HepG2 (cell line): ENCODE data around the gene SYS1. TPM values are rescaled to one million over a fixed set of nuclear protein-coding genes. Genes with fewer than 3 reads are reported as not detected.
A peak's percentile ranks its signal among the peaks of the same experiment; 100 is the strongest.

Source experiments
- FOXC1 ChIP-seq: sonication (generic); formaldehyde crosslinking; IDR thresholded peaks from 2 replicates; pipeline ENCODE4 v1.8.0; 2022; ENCODE audit warnings: mild to moderate bottlenecking, missing genetic modification reagents, borderline replicate concordance
- IRF9 ChIP-seq: sonication (generic); formaldehyde crosslinking; IDR thresholded peaks from 2 replicates; pipeline ENCODE4 v1.8.0; 2022; ENCODE audit warnings: missing genetic modification reagents, mild to moderate bottlenecking, borderline replicate concordance
- KLF16 ChIP-seq, 2 experiments: sonication (generic) in 1 of 2; formaldehyde crosslinking in 1 of 2; IDR thresholded peaks; 2 replicates each; pipeline versions ENCODE4 v1.6.1 to v1.8.0; 2016 to 2023; ENCODE audit warnings: missing genetic modification reagents in 2 of 2, missing compliant biosample characterization in 1 of 2
- RBFOX2 ChIP-seq: fragments of 200-400 bp; formaldehyde crosslinking; IDR thresholded peaks from 2 replicates; pipeline ENCODE4 v1.6.1; 2017; ENCODE audit warnings: low read depth, mild to moderate bottlenecking, low read length
- RELA ChIP-seq: sonication (generic); formaldehyde crosslinking; IDR thresholded peaks from 2 replicates; pipeline ENCODE4 v1.4.0; 2020; ENCODE audit warnings: missing genetic modification reagents
- RFX3 ChIP-seq: IDR thresholded peaks from 2 replicates; pipeline ENCODE4 v1.6.1; 2016; ENCODE audit warnings: missing biosample characterization, missing genetic modification reagents
- SOX13 ChIP-seq, 3 experiments: fragments of 450-650 bp in 1 of 3; sonication (generic) in 1 of 3; formaldehyde crosslinking in 1 of 3; IDR thresholded peaks in 2 of 3; conservative IDR thresholded peaks in 1 of 3; 2 replicates each; pipeline versions ENCODE4 v1.5.0 to v1.6.1; 2016 to 2020; ENCODE audit warnings: antibody characterized with exemption in 1 of 3, mild to moderate bottlenecking in 1 of 3, missing compliant biosample characterization in 1 of 3, missing genetic modification reagents in 1 of 3, moderate library complexity in 1 of 3
- SRSF9 ChIP-seq: fragments of 200-400 bp; formaldehyde crosslinking; IDR thresholded peaks from 2 replicates; pipeline ENCODE4 v1.6.1; 2018; ENCODE audit warnings: borderline replicate concordance, mild to moderate bottlenecking, low read depth, low read length; ENCODE audit not compliant: insufficient read depth, poor library complexity, severe bottlenecking
- TBX3 ChIP-seq: fragments of 450-650 bp; IDR thresholded peaks from 2 replicates; pipeline ENCODE4 v1.6.1; 2017; ENCODE audit warnings: antibody characterized with exemption, mild to moderate bottlenecking, inconsistent platforms, borderline replicate concordance
- TSC22D2 ChIP-seq: sonication (generic); formaldehyde crosslinking; IDR thresholded peaks from 2 replicates; pipeline ENCODE4 v1.5.1; 2020; ENCODE audit warnings: missing genetic modification reagents, mild to moderate bottlenecking, borderline replicate concordance
- ZNF646 ChIP-seq: sonication (generic); formaldehyde crosslinking; IDR thresholded peaks from 2 replicates; pipeline ENCODE4 v1.9.0; 2021; ENCODE audit warnings: mild to moderate bottlenecking, missing genetic modification reagents
- ZNF850 ChIP-seq: sonication (generic); formaldehyde crosslinking; conservative IDR thresholded peaks from 2 replicates; pipeline ENCODE4 v1.9.0; 2021; ENCODE audit warnings: mild to moderate bottlenecking, missing genetic modification reagents
- ZNF878 ChIP-seq: sonication (generic); formaldehyde crosslinking; IDR thresholded peaks from 2 replicates; pipeline ENCODE4 v1.8.1; 2023; ENCODE audit warnings: mild to moderate bottlenecking, missing genetic modification reagents, moderate library complexity
- ZSCAN31 ChIP-seq: sonication (generic); formaldehyde crosslinking; IDR thresholded peaks from 2 replicates; pipeline ENCODE4 v1.5.0; 2020; ENCODE audit warnings: low read depth, mild to moderate bottlenecking, missing genetic modification reagents
- polyA plus RNA-seq, 8 experiments: library from polyadenylated mRNA; depleted of rRNA in 3 of 8; stranded (reverse) in 7 of 8; unstranded in 1 of 8; fragments of >200 nt; fragmentation: Illumina TruSeq in 4 of 8; extraction: Trizol in 4 of 8; gene quantifications; 2 replicates each; pipeline versions ENCODE4 v1.2.1 to v1.2.3, GENCODE V29; 2011 to 2016; ENCODE audit warnings: low read depth in 4 of 8, missing spikeins in 1 of 8, mixed read lengths in 1 of 8; ENCODE audit not compliant: insufficient read depth in 1 of 8
- total RNA-seq, 5 experiments: library from RNA; depleted of rRNA; stranded (reverse); fragments of >200 nt; fragmentation: Illumina TruSeq; extraction: Trizol; gene quantifications; 2 replicates each; pipeline ENCODE4 v1.2.3, GENCODE V29; 2016; ENCODE audit warnings: low read depth in 1 of 5

SYS1 gene
- total and polyA plus RNA-seq, 2 of the 13 experiments (the other 11 are each of a cell fraction or from before 2014, with no cell fraction given), result 38.3 to 65.6 TPM

- TF ChIP-seq RFX3 (CRISPR knock-in tag) (no peak), SOX13 (IDR thresholded peaks at IDR 0.05) (no peak), SOX13 (CRISPR knock-in tag; conservative IDR thresholded peaks at IDR 0.05 in 1 of 2, IDR thresholded peaks at IDR 0.05 in 1 of 2) (no peak), IRF9 (CRISPR knock-in tag) (no peak), KLF16 (CRISPR knock-in tag; IDR thresholded peaks at IDR 0.05) (peak in 1 of 2 experiments; percentile 50; a peak in 1 of 4 replicates), TBX3 (no peak), ZSCAN31 (peak; percentile 26; the same call in 1 of the 2 replicates), ZNF878 (CRISPR knock-in tag) (no peak; the same call in 1 of the 2 replicates), RBFOX2 (peak; percentile 71), FOXC1 (no peak; the same call in 1 of the 2 replicates), ZNF646 (CRISPR knock-in tag) (no peak), TSC22D2 (CRISPR knock-in tag) (no peak), ZNF850 (CRISPR knock-in tag) (no peak), RELA (CRISPR knock-in tag) (no peak; the same call in 1 of the 2 replicates), SRSF9 (no peak)
These were observed 43.5 kb downstream of the SYS1 start (continued) for GRCh38 chr20:45406260-45407066.
